Measurements from ENCODE around the gene MPV17L2.
"Not testable (repeated sequence)": the region's sequence is repeated elsewhere in the genome, so short reads cannot be mapped to it uniquely, and the experiment has no call there.

Gene MPV17L2

GRCh38 chr19:18192673-18193387 is at the start of gene MPV17L2:
MPV17L2 (plus strand) TSS chr19:18193218; CDS start chr19:18193282, 64 bp downstream.
- peak; percentile 97 for DNase-seq (ENCODE audit: low read depth)

GRCh38 chr19:18143902-18144301 is 49.1 kb upstream of the MPV17L2 start:
- no peak for DNase-seq (ENCODE audit: low read depth)

- no peak for DNase-seq (ENCODE audit: low read depth)
These were observed 48.7 kb upstream of the MPV17L2 start for GRCh38 chr19:18144361-18144760.

DNA sequence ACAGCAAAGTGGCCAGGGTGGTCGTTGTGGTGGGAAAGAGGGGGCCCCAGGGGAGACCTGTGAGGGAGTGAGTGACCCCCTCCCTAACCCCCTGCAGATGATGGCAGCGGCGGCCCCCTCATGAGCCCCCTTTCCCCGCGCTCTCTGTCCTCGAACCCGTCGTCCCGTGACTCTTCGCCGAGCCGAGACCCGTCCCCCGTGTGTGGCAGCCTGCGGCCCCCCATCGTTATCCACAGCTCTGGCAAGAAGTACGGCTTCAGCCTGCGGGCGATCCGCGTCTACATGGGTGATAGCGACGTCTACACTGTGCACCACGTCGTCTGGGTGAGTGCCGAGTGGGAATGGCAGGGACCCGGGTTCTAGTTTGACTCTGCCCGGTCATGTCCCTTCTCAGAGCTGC is 48.1 kb upstream of the MPV17L2 start:
- no peak for DNase-seq (ENCODE audit: low read depth)

DNA sequence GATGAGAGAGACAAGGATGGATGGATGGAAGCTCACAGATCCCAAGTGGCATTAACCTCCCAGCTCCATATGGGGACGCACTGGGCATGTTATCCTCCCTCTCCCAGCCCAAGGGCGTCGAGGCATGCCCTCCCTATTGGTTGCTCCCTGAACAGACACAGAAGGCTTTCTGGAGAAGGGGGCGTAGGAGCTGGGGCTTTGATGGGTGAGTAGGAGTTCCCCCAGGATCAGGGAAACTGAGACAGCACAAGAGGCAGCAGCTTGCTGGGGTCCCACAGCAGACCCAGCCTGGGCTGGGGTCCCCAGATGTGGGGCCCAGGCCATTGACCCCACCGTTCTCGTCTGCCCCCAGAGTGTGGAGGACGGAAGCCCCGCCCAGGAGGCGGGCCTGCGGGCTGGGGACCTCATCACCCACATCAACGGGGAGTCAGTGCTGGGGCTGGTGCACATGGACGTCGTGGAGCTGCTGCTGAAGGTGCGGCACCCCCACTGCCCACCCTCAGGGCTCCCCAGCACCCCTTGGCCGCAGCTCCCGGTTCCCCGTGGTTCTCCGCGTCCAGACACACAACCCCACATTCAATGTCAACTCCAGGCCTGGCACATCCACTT is 47.5 kb upstream of the MPV17L2 start:
- DNase-seq (ENCODE audit: low read depth): no peak

GRCh38 chr19:18147396-18147795 is 45.6 kb upstream of the MPV17L2 start:
- DNase-seq (ENCODE audit: low read depth): no peak

DNA sequence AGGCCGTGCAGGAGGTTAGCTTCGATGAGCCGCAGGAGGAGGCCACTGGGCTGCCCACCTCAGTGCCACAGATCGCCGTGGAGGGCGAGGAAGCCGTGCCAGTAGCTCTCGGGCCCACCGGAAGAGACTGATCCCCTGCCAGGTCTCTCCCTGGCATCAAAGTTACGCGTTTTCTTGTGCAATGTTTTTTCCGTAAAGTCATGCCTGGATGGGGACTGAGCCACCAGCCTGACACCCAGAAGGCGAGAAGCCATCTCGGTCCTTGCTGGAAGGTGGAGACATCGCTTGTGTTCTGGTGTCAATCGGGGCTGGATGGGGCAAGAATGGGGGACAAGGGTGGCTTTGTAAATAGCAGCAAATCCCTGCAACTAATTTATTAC is 43.4 kb upstream of the MPV17L2 start:
- DNase-seq (ENCODE audit: low read depth): no peak

GRCh38 chr19:18150776-18151624 is 42.0 kb upstream of the MPV17L2 start:
- DNase-seq (ENCODE audit: low read depth): no peak

GRCh38 chr19:18152442-18152816 is 40.6 kb upstream of the MPV17L2 start:
- DNase-seq (ENCODE audit: low read depth): peak; percentile 93

- peak; percentile 99 for DNase-seq (ENCODE audit: low read depth)
These were observed 40.0 kb upstream of the MPV17L2 start, which contains the start of gene PIK3R2 for GRCh38 chr19:18152817-18153555. PIK3R2 (plus strand) TSS chr19:18153163; CDS start chr19:18155880, 2,717 bp downstream.

- no peak for DNase-seq (ENCODE audit: low read depth)
These were observed 39.4 kb upstream of the MPV17L2 start for GRCh38 chr19:18153556-18154134.

DNA sequence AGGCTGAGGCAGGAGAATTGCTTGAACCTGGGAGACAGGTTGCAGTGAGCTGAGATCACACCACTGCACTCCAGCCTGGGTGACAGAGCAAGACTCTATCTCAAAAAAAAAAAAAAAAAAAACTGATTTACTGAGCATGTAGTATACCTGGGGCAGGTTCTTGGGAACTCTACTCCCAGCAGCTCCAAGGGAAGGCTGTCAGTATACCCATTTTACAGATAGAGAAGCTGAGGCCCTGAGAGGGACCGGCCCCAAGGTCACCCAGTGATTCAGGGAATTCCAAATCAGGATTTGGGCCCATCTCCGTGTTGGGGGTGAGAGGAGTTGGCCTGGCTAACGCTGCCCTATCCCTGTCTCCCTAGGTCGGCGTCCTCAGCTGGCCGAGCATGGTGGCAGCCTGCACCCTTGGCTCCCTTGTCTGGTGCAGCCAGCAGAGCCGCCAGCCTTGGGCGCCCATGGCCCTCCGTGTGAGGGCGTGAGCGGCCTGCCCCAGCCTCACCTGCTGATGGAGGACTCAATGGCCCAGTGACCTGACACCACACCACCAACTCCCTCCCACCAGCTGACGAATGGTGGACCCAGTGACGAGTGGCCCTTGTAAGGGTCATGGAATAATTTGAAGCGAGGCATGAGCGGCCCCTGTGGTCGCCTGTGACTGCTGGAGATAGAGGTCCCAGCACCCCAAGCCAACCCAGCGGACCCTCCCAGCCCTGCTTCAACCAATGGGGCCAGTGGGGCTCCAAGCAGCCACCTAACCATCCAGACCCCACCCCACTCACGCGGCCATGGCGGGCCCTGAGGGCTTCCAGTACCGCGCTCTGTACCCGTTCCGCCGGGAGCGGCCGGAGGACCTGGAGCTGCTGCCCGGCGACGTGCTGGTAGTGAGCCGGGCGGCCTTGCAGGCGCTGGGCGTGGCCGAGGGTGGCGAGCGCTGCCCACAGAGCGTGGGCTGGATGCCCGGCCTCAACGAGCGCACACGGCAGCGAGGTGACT is 37.6 kb upstream of the MPV17L2 start:
- no peak for DNase-seq (ENCODE audit: low read depth)

DNA sequence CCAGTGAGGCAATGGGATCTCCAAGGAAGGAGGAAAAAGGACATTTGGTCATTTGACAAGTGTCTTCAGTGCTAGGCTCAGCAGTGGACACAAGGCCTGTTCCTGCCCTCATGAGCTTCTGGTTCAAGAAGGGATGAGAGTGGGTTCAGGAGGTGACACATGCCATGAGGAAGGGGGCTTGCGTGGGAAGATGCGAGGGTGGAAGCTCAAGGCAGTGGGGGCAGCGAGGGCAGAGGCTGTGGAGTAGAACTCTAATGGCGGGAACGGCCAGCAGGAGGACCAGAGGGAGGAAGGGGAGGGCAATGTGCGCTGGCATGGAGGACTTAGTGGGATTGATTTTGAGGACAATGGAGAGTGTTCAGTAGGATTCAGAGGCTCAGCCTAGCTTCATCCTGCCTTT is 36.8 kb upstream of the MPV17L2 start:
- DNase-seq (ENCODE audit: low read depth): no peak

GRCh38 chr19:18156841-18157464 is 36.1 kb upstream of the MPV17L2 start:
- DNase-seq (ENCODE audit: low read depth): no peak

- no peak for DNase-seq (ENCODE audit: low read depth)
These were observed 35.5 kb upstream of the MPV17L2 start for GRCh38 chr19:18157465-18158063.

DNA sequence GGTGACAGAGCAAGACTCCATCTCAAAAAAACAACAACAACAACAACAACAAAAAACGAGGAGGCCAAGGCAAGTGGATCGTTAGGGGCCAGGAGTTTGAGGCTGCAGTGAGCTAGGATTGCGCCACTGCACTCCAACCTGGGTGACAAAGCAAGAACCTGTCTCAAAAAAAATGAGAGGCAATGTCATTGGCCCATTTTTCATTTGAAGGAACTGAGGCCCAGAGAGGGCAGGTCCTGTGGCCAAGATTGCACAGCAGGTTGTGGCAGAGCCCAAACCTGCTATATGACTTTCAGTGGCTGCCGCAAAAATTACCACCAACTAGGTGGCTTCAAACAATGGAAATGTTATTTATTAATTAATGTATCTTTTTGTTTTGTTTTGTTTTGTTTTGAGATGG is 34.6 kb upstream of the MPV17L2 start:
- DNase-seq (ENCODE audit: low read depth): no peak

DNA sequence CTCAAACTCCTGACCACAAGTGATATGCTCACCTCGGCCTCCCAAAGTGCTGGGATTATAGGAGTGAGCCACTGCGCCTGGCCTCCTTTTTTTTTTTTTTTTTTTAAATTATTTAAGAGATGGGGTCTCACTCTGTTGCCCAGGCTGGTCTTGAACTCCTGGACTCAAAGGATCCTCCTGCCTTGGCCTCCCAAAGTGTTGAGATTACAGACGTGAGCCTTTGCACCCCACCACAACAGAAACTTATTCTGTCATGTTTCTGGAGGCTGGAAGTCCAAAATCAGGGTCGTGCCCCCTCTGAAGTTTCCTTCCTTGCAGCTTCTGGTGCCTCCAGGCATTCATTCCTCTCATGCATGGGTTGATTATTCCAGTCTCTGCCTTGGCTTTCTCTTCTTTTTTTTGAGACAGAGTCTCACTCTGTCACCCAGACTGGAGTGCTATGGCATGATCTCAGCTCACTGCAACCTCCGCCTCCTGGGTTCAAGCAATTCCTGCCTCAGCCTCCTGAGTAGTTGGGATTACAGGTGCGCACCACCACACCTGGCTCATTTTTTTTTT is 33.9 kb upstream of the MPV17L2 start:
- DNase-seq (ENCODE audit: low read depth): not testable (repeated sequence)

DNA sequence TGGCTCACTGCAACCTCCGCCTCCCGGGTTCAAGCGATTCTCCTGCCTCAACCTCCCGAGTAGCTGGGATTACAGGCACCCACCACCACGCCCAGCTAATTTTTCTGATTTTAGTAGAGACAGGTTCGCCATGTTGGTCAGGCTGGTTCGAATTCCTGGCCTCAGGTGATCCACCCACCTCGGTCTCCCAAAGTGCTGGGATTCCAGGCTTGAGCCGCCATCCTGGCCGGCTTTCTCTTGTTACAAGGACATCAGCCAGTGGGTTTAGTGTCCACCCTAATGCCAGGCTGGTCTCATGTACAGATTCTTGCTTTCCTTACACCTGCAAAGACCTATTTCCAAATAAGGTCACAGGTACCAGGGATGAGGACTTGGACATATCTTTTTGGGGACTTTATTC is 33.2 kb upstream of the MPV17L2 start:
- no peak for DNase-seq (ENCODE audit: low read depth)

DNA sequence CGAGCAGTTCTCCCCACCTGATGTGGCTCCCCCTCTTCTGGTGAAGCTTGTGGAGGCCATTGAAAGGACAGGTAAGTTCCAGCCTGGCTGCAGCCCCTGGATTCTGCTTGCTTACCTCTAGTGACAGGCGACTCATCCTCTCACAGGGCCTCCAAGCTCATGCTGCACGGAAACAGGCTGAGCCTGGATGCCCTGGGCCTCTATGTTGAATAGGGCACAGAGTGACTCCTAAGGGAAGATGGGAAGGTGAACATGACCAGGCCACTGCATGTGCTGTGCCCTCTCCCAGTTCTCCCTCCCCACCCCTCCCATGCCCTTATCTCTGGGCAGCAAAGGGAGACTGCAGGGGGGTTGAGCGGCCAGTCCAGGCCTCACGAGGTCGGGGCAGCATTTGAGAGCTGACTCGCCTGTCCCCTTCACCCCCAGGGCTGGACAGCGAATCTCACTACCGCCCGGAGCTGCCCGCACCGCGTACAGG is 32.5 kb upstream of the MPV17L2 start:
- no peak for DNase-seq (ENCODE audit: low read depth)
